SJCRH30 (cell line): ENCODE data around the gene IL13. TPM values are rescaled to one million over a fixed set of nuclear protein-coding genes. Genes with fewer than 3 reads are reported as not detected.
"Not testable (repeated sequence)": the region's sequence is repeated elsewhere in the genome, so short reads cannot be mapped to it uniquely, and the experiment has no call there.

Experiments used
- DNase-seq, 2 experiments: peaks; one replicate each; pipeline ENCODE4 v3.0.0-alpha.2; 2015 to 2020
- H3K27ac ChIP-seq: fragments of 250-450 bp; sonication (Bioruptor Pico); 2 replicates; pipeline ENCODE4 v1.5.1; 2020; ENCODE audit warnings: mild to moderate bottlenecking, moderate library complexity
- H3K27me3 ChIP-seq: fragments of 250-450 bp; sonication (Bioruptor Pico); 2 replicates; pipeline ENCODE4 v1.5.1; 2020; ENCODE audit warnings: mild to moderate bottlenecking, moderate library complexity
- H3K36me3 ChIP-seq: fragments of 250-450 bp; sonication (Bioruptor Pico); 2 replicates; pipeline ENCODE4 v1.5.1; 2020; ENCODE audit warnings: mild to moderate bottlenecking, moderate library complexity
- H3K4me1 ChIP-seq: fragments of 250-450 bp; sonication (Bioruptor Pico); 2 replicates; pipeline ENCODE4 v1.5.1; 2020; ENCODE audit warnings: mild to moderate bottlenecking, moderate library complexity
- H3K4me3 ChIP-seq: fragments of 250-450 bp; sonication (Bioruptor Pico); 2 replicates; pipeline ENCODE4 v1.5.1; 2020; ENCODE audit warnings: mild to moderate bottlenecking, moderate library complexity
- H3K9me3 ChIP-seq: fragments of 250-450 bp; sonication (Bioruptor Pico); replicated peaks from 2 replicates; pipeline ENCODE4 v1.5.1; 2020; ENCODE audit warnings: mild to moderate bottlenecking, moderate library complexity
- total RNA-seq: library from RNA; depleted of rRNA; stranded (reverse); fragments of >200 nt; shearing (Covaris generic); gene quantifications from 2 replicates; pipeline ENCODE4 v1.2.3, GENCODE V29; 2014; rRNA removed

Gene IL13
- total RNA-seq, 1 experiment from 2014 or later, result not detected

- no peak overlapping the region for H3K27ac ChIP-seq
- no peaks in the 10 kb centered on the region for H3K9me3 ChIP-seq
- H3K4me3 ChIP-seq, result no peak overlapping the region
- H3K36me3 ChIP-seq, result no peaks in the 10 kb centered on the region
- no peaks in the 10 kb centered on the region for H3K27me3 ChIP-seq
- no peak for DNase-seq
- H3K4me1 ChIP-seq, result no peaks in the 10 kb centered on the region
These were observed 28.2 kb downstream of the IL13 start for GRCh38 chr5:132686193-132686592.

- H3K27ac ChIP-seq, result no peak overlapping the region
- DNase-seq, result no peak
These were observed 30.0 kb downstream of the IL13 start for GRCh38 chr5:132687995-132688394.

GRCh38 chr5:132688536-132689339 lies 30.8 kb downstream of the IL13 start:
- DNase-seq, result no peak
- no peaks in the 10 kb centered on the region for H3K4me1 ChIP-seq
- no peak overlapping the region for H3K27ac ChIP-seq
- H3K36me3 ChIP-seq, result no peaks in the 10 kb centered on the region
- H3K27me3 ChIP-seq, result no peaks in the 10 kb centered on the region
- no peak overlapping the region for H3K4me3 ChIP-seq
- no peaks in the 10 kb centered on the region for H3K9me3 ChIP-seq

More at GRCh38 chr5:132687995-132688394, 30.0 kb downstream of the IL13 start:
- Histone ChIP-seq H3K9me3 (no peaks in the 10 kb centered on the region), H3K27me3 (no peaks in the 10 kb centered on the region), H3K4me1 (no peaks in the 10 kb centered on the region), H3K36me3 (no peaks in the 10 kb centered on the region), H3K4me3 (no peak overlapping the region)

- no peaks in the 10 kb centered on the region for H3K4me1 ChIP-seq
- no peak overlapping the region for H3K4me3 ChIP-seq
- no peak for DNase-seq
- no peaks in the 10 kb centered on the region for H3K9me3 ChIP-seq
- H3K27me3 ChIP-seq, result no peaks in the 10 kb centered on the region
- no peaks in the 10 kb centered on the region for H3K36me3 ChIP-seq
- H3K27ac ChIP-seq, result no peak overlapping the region
These were observed 31.5 kb downstream of the IL13 start for GRCh38 chr5:132689513-132689912.

- DNase-seq, result no peak
- no peak overlapping the region for H3K4me3 ChIP-seq
- no peaks in the 10 kb centered on the region for H3K36me3 ChIP-seq
- H3K27me3 ChIP-seq, result no peaks in the 10 kb centered on the region
- no peaks in the 10 kb centered on the region for H3K9me3 ChIP-seq
- H3K4me1 ChIP-seq, result no peaks in the 10 kb centered on the region
- H3K27ac ChIP-seq, result no peak overlapping the region
These were observed 32.2 kb downstream of the IL13 start for GRCh38 chr5:132690156-132690555.

GRCh38 chr5:132691755-132692631 lies 34.0 kb downstream of the IL13 start:
- H3K36me3 ChIP-seq, H3K9me3 ChIP-seq, H3K4me1 ChIP-seq, H3K27ac ChIP-seq, DNase-seq, H3K27me3 ChIP-seq, H3K4me3 ChIP-seq: not testable (repeated sequence)

- no peak overlapping the region for H3K27ac ChIP-seq
- H3K9me3 ChIP-seq, result no peaks in the 10 kb centered on the region
- no peaks in the 10 kb centered on the region for H3K27me3 ChIP-seq
- no peaks in the 10 kb centered on the region for H3K4me1 ChIP-seq
- H3K36me3 ChIP-seq, result no peaks in the 10 kb centered on the region
- H3K4me3 ChIP-seq, result no peak overlapping the region
- DNase-seq, result no peak
These were observed 34.6 kb downstream of the IL13 start for GRCh38 chr5:132692632-132692967.

- Histone ChIP-seq H3K27ac (no peak overlapping the region), H3K36me3 (0 out of 2 replicates have a peak, but pooled peaks cover 2% of the 10 kb centered on the region), H3K4me1 (no peaks in the 10 kb centered on the region), H3K27me3 (no peaks in the 10 kb centered on the region), H3K9me3 (no peaks in the 10 kb centered on the region), H3K4me3 (no peak overlapping the region)
- DNase-seq, result no peak
These were observed 38.0 kb downstream of the IL13 start for GRCh38 chr5:132695956-132696355.

- peaks cover 6% of the 10 kb centered on the region; the same call in 1 of the 2 replicates for H3K36me3 ChIP-seq
- no peak overlapping the region for H3K27ac ChIP-seq
These were observed 46.9 kb downstream of the IL13 start for GRCh38 chr5:132704875-132705274.

GRCh38 chr5:132708645-132709044 lies 50.7 kb downstream of the IL13 start:
- H3K36me3 ChIP-seq, result no peaks in the 10 kb centered on the region
- H3K4me3 ChIP-seq, result no peak overlapping the region
- no peaks in the 10 kb centered on the region for H3K9me3 ChIP-seq
- DNase-seq, result no peak
- no peaks in the 10 kb centered on the region for H3K27me3 ChIP-seq
- no peaks in the 10 kb centered on the region for H3K4me1 ChIP-seq
- no peak overlapping the region for H3K27ac ChIP-seq

More at GRCh38 chr5:132704875-132705274, 46.9 kb downstream of the IL13 start:
- Histone ChIP-seq H3K27me3 (no peaks in the 10 kb centered on the region), H3K9me3 (no peaks in the 10 kb centered on the region), H3K4me1 (no peaks in the 10 kb centered on the region), H3K4me3 (no peak overlapping the region)
- no peak for DNase-seq

Other genes starting within 250 kb of the IL13 start
- gene IRF1, start 167.4 kb upstream of the IL13 start, total RNA-seq, result 13.9 and 14.1 TPM in 2 replicates
- not detected in 2 replicates for gene IL5, start 114.7 kb upstream of the IL13 start, total RNA-seq
- 23.3 and 28.2 TPM in 2 replicates for gene RAD50, start 101.2 kb upstream of the IL13 start, total RNA-seq
- gene IL4, start 15.8 kb downstream of the IL13 start, total RNA-seq, result not detected in 2 replicates
- gene KIF3A, start 79.4 kb downstream of the IL13 start, total RNA-seq, result 7.7 and 8.3 TPM in 2 replicates
- not detected in 2 replicates for gene CCNI2, start 89.3 kb downstream of the IL13 start, total RNA-seq
- gene SEPTIN8, start 119.1 kb downstream of the IL13 start, total RNA-seq, result 25.4 and 26.5 TPM in 2 replicates
- 0.02 and 0.08 TPM in 2 replicates for gene SOWAHA, start 155.1 kb downstream of the IL13 start, total RNA-seq
- 1.6 and 2.5 TPM in 2 replicates for gene SHROOM1, start 172.5 kb downstream of the IL13 start, total RNA-seq
- 0.20 and 0.57 TPM in 2 replicates for gene GDF9, start 208.3 kb downstream of the IL13 start, total RNA-seq
- gene UQCRQ, start 208.5 kb downstream of the IL13 start, total RNA-seq, result 229 and 261 TPM in 2 replicates
- 1.2 and 1.6 TPM in 2 replicates for gene LEAP2, start 215.5 kb downstream of the IL13 start, total RNA-seq